WTC11 (cell line): ENCODE results near the gene OR52W1. TPM values are rescaled to one million over a fixed set of nuclear protein-coding genes. Genes with fewer than 3 reads are reported as not detected.

Experiments
- ATAC-seq: fragments of 200-7000 bp; cut with Tn5 transposase; 2 replicates; pipeline ENCODE4 v1.10.0; 2021; ENCODE audit warnings: mild to moderate bottlenecking, moderate library complexity
- CTCF ChIA-PET: fragments of 300-600 bp; sonication (Branson Sonifier 250); formaldehyde crosslinking; loops from one replicate; lab custom pipeline; 2021; ENCODE audit warnings: antibody characterized with exemption; lab: Charles Lee
- POLR2A ChIA-PET: fragments of 350-600 bp; sonication (Branson Sonifier 250); formaldehyde crosslinking; loops from one replicate; lab custom pipeline; 2021; ENCODE audit warnings: antibody characterized with exemption; lab: Charles Lee
- DNase-seq: peaks from one replicate; pipeline ENCODE4 v3.0.0; 2021; ENCODE audit warnings: low spot score
- H3K27ac Mint-ChIP-seq: 2 replicates; pipeline ENCODE4 v1.8.0; 2021; ENCODE audit warnings: mixed read lengths
- H3K27me3 Mint-ChIP-seq: 2 replicates; pipeline ENCODE4 v1.8.0; 2021; ENCODE audit warnings: low read depth, mild to moderate bottlenecking, moderate library complexity, mixed read lengths
- H3K36me3 Mint-ChIP-seq: 2 replicates; pipeline ENCODE4 v1.8.0; 2021; ENCODE audit warnings: mixed read lengths
- H3K4me1 Mint-ChIP-seq: 2 replicates; pipeline ENCODE4 v1.8.0; 2022; ENCODE audit warnings: mixed read lengths
- H3K4me3 Mint-ChIP-seq: 2 replicates; pipeline ENCODE4 v1.8.0; 2021; ENCODE audit warnings: mild to moderate bottlenecking, moderate library complexity, mixed read lengths
- H3K9me3 Mint-ChIP-seq: 2 replicates; pipeline ENCODE4 v1.8.0; 2021; ENCODE audit warnings: mixed read lengths
- ATF1 ChIP-seq: sonication (generic); formaldehyde crosslinking; IDR thresholded peaks from 2 replicates; pipeline ENCODE4 v1.8.1; 2023; ENCODE audit warnings: mild to moderate bottlenecking, moderate library complexity, missing genetic modification reagents
- CREM ChIP-seq: sonication (generic); formaldehyde crosslinking; IDR thresholded peaks from 2 replicates; pipeline ENCODE4 v1.8.1; 2022; ENCODE audit warnings: mild to moderate bottlenecking, missing genetic modification reagents, moderate library complexity
- E2F4 ChIP-seq: sonication (generic); formaldehyde crosslinking; IDR thresholded peaks from 2 replicates; pipeline ENCODE4 v1.8.1; 2022; ENCODE audit warnings: low read depth, mild to moderate bottlenecking, moderate library complexity, missing genetic modification reagents, borderline replicate concordance
- HMGXB4 ChIP-seq: sonication (generic); formaldehyde crosslinking; IDR thresholded peaks from 2 replicates; pipeline ENCODE4 v1.8.1; 2023; ENCODE audit warnings: mild to moderate bottlenecking, moderate library complexity, missing genetic modification reagents
- MXD4 ChIP-seq: fragments of 250-450 bp; sonication (Bioruptor Pico); IDR thresholded peaks from 2 replicates; pipeline ENCODE4 v1.8.0; 2021; ENCODE audit warnings: mild to moderate bottlenecking, moderate library complexity, borderline replicate concordance
- NFATC4 ChIP-seq: fragments of 250-450 bp; sonication (Bioruptor Pico); IDR thresholded peaks from 2 replicates; pipeline ENCODE4 v1.9.0; 2021; ENCODE audit warnings: mild to moderate bottlenecking
- NFYB ChIP-seq: sonication (generic); formaldehyde crosslinking; conservative IDR thresholded peaks from 2 replicates; pipeline ENCODE4 v1.8.0; 2022; ENCODE audit warnings: low read depth, missing genetic modification reagents
- NR3C1 ChIP-seq: sonication (generic); formaldehyde crosslinking; conservative IDR thresholded peaks from 2 replicates; pipeline ENCODE4 v1.8.1; 2023; ENCODE audit warnings: low read depth, mild to moderate bottlenecking, missing genetic modification reagents
- PRRX2 ChIP-seq: fragments of 250-450 bp; sonication (Bioruptor Pico); IDR thresholded peaks from 2 replicates; pipeline ENCODE4 v1.8.0; 2021; ENCODE audit warnings: mild to moderate bottlenecking
- STAT6 ChIP-seq: sonication (generic); formaldehyde crosslinking; conservative IDR thresholded peaks from 2 replicates; pipeline ENCODE4 v1.8.1; 2023; ENCODE audit warnings: mild to moderate bottlenecking, low read depth, missing genetic modification reagents, moderate library complexity
- TP53 ChIP-seq: sonication (generic); formaldehyde crosslinking; IDR thresholded peaks from 2 replicates; pipeline ENCODE4 v1.8.1; 2023; ENCODE audit warnings: mild to moderate bottlenecking, missing genetic modification reagents
- USF1 ChIP-seq: sonication (generic); formaldehyde crosslinking; IDR thresholded peaks from 2 replicates; pipeline ENCODE4 v1.8.0; 2022; ENCODE audit warnings: mild to moderate bottlenecking, missing genetic modification reagents
- ZBTB21 ChIP-seq: sonication (generic); formaldehyde crosslinking; IDR thresholded peaks from 2 replicates; pipeline ENCODE4 v1.8.1; 2023; ENCODE audit warnings: mild to moderate bottlenecking, missing genetic modification reagents, borderline replicate concordance
- ZNF138 ChIP-seq: sonication (generic); formaldehyde crosslinking; conservative IDR thresholded peaks from 2 replicates; pipeline ENCODE4 v1.8.1; 2022; ENCODE audit warnings: mild to moderate bottlenecking, moderate library complexity, missing genetic modification reagents
- ZNF232 ChIP-seq: sonication (generic); formaldehyde crosslinking; IDR thresholded peaks from 2 replicates; pipeline ENCODE4 v1.8.0; 2022; ENCODE audit warnings: mild to moderate bottlenecking, missing genetic modification reagents
- ZNF281 ChIP-seq: sonication (generic); formaldehyde crosslinking; IDR thresholded peaks from 2 replicates; pipeline ENCODE4 v1.8.0; 2023; ENCODE audit warnings: mild to moderate bottlenecking, missing genetic modification reagents
- ZSCAN18 ChIP-seq: fragments of 250-450 bp; sonication (Bioruptor Pico); IDR thresholded peaks from 2 replicates; pipeline ENCODE4 v2.1.2; 2022; ENCODE audit warnings: mild to moderate bottlenecking, moderate library complexity
- total RNA-seq: library from RNA; stranded (reverse); gene quantifications from 3 replicates; pipeline ENCODE4 v1.2.3, GENCODE V29; 2021

Gene OR52W1
- total RNA-seq, 1 experiment from 2014 or later: not detected

GRCh38 chr11:6237761-6238302, 38.8 kb downstream of the OR52W1 start:
- TF ChIP-seq ZBTB21 (CRISPR knock-in tag): no peak
- TF ChIP-seq HMGXB4 (CRISPR knock-in tag): no peak
- no peak for TF ChIP-seq STAT6 (CRISPR knock-in tag)
- TF ChIP-seq E2F4 (CRISPR knock-in tag): no peak
- TF ChIP-seq NFYB (CRISPR knock-in tag): no peak
- Mint-ChIP-seq H3K27ac (no peak overlapping the region), H3K4me3 (no peak overlapping the region), H3K27me3 (no peaks in the 10 kb centered on the region), H3K4me1 (peaks cover 16% of the 10 kb centered on the region), H3K9me3 (no peaks in the 10 kb centered on the region), H3K36me3 (no peaks in the 10 kb centered on the region)
- no peak for DNase-seq
- ChIA-PET CTCF (interaction anchor here (1.0 to 4.5 kb wide), 5 partner anchors 14 to 126 kb away, joined by 3 to 39 read pairs (median 4); no protein-coding TSS in a partner anchor), POLR2A (no interaction called here)
- ATAC-seq: no peak

- CTCF ChIA-PET: interaction anchor here (1.0 to 3.5 kb wide), 4 partner anchors 13 to 115 kb away, joined by 3 to 24 read pairs (median 4); no protein-coding TSS in a partner anchor
- ATAC-seq (no peak), DNase-seq (no peak)
- no peaks in the 10 kb centered on the region for H3K27me3 Mint-ChIP-seq
- no peaks in the 10 kb centered on the region for H3K9me3 Mint-ChIP-seq
- TF ChIP-seq STAT6 (CRISPR knock-in tag) (no peak), USF1 (CRISPR knock-in tag) (no peak), ZNF138 (CRISPR knock-in tag) (no peak), CREM (CRISPR knock-in tag) (no peak), TP53 (CRISPR knock-in tag) (no peak), ATF1 (CRISPR knock-in tag) (no peak), NR3C1 (CRISPR knock-in tag) (no peak), MXD4 (CRISPR knock-in tag) (no peak), ZSCAN18 (no peak), NFATC4 (CRISPR knock-in tag) (no peak), PRRX2 (CRISPR knock-in tag) (no peak), ZNF232 (CRISPR knock-in tag) (no peak), ZNF281 (CRISPR knock-in tag) (no peak)
- no peak within 1 kb of the TSS for H3K4me3 Mint-ChIP-seq
- H3K27ac Mint-ChIP-seq: no peak within 1 kb of the TSS
- H3K36me3 Mint-ChIP-seq: no peaks in the 10 kb centered on the region
- H3K4me1 Mint-ChIP-seq: peaks cover 21% of the 10 kb centered on the region
- POLR2A ChIA-PET: no interaction called here
Observed at GRCh38 chr11:6238902-6239301, 39.9 kb downstream of the OR52W1 start, which contains the start of gene CNGA4. Gene CNGA4 (plus strand): TSS chr11:6239089. CDS start chr11:6239207, 118 bp downstream.
